Measurements from ENCODE around the gene TWSG1. TPM values are rescaled to one million over a fixed set of nuclear protein-coding genes. Genes with fewer than 3 reads are reported as not detected.
A peak's percentile ranks its signal among the peaks of the same experiment; 100 is the strongest.
"Not testable (repeated sequence)": the region's sequence is repeated elsewhere in the genome, so short reads cannot be mapped to it uniquely, and the experiment has no call there.

Gene TWSG1
- total RNA-seq, 1 donor from 2014 or later = 60.2 TPM

GRCh38 chr18:9428301-9428706 is 93.7 kb downstream of the TWSG1 start:
- TF ChIP-seq CTCF (IDR thresholded peaks at IDR 0.05; ENCODE audit: unreplicated experiment) = no peak
- Mint-ChIP-seq H3K36me3 (no peaks in the 10 kb centered on the region), H3K9me3 (peaks cover 4% of the 10 kb centered on the region), H3K4me3 (no peak overlapping the region), H3K4me1 (peaks cover 6% of the 10 kb centered on the region), H3K27me3 (ENCODE audit: low read depth) (no peaks in the 10 kb centered on the region), H3K27ac (no peak overlapping the region)
- DNase-seq (ENCODE audit: low spot score in 2 of 2, unreplicated experiment in 2 of 2) = no peak

- Mint-ChIP-seq H3K9me3 (peaks cover 4% of the 10 kb centered on the region), H3K4me3 (no peak overlapping the region), H3K27ac (no peak overlapping the region), H3K4me1 (peaks cover 13% of the 10 kb centered on the region), H3K36me3 (no peaks in the 10 kb centered on the region), H3K27me3 (ENCODE audit: low read depth) (no peaks in the 10 kb centered on the region)
- TF ChIP-seq CTCF (IDR thresholded peaks at IDR 0.05; ENCODE audit: unreplicated experiment) = no peak
- DNase-seq (ENCODE audit: low spot score in 2 of 2, unreplicated experiment in 2 of 2) = no peak
These were observed 94.5 kb downstream of the TWSG1 start for GRCh38 chr18:9428862-9429661.

- no peak for TF ChIP-seq CTCF (IDR thresholded peaks at IDR 0.05; ENCODE audit: unreplicated experiment)
- Mint-ChIP-seq H3K27me3 (ENCODE audit: low read depth) (no peaks in the 10 kb centered on the region), H3K27ac (no peak overlapping the region), H3K36me3 (no peaks in the 10 kb centered on the region), H3K9me3 (peaks cover 4% of the 10 kb centered on the region), H3K4me1 (peaks cover 17% of the 10 kb centered on the region), H3K4me3 (no peak overlapping the region)
- no peak for DNase-seq (ENCODE audit: low spot score in 2 of 2, unreplicated experiment in 2 of 2)
These were observed 95.1 kb downstream of the TWSG1 start for GRCh38 chr18:9429662-9429993.

- not testable (repeated sequence) for H3K9me3 Mint-ChIP-seq; H3K36me3 Mint-ChIP-seq; DNase-seq (ENCODE audit: low spot score in 2 of 2, unreplicated experiment in 2 of 2); H3K4me3 Mint-ChIP-seq; H3K27ac Mint-ChIP-seq; H3K27me3 Mint-ChIP-seq (ENCODE audit: low read depth)
- peaks cover 17% of the 10 kb centered on the region for H3K4me1 Mint-ChIP-seq
These were observed 95.7 kb downstream of the TWSG1 start for GRCh38 chr18:9430315-9430714.

GRCh38 chr18:9431296-9431695 is 96.7 kb downstream of the TWSG1 start:
- Mint-ChIP-seq H3K27me3 (ENCODE audit: low read depth) (no peaks in the 10 kb centered on the region), H3K4me1 (peaks cover 20% of the 10 kb centered on the region), H3K9me3 (peaks cover 4% of the 10 kb centered on the region), H3K4me3 (no peak overlapping the region), H3K27ac (no peak overlapping the region), H3K36me3 (no peaks in the 10 kb centered on the region)
- no peak for TF ChIP-seq CTCF (IDR thresholded peaks at IDR 0.05; ENCODE audit: unreplicated experiment)
- DNase-seq (ENCODE audit: low spot score in 2 of 2, unreplicated experiment in 2 of 2) = no peak

GRCh38 chr18:9433122-9433521 is 98.5 kb downstream of the TWSG1 start:
- not testable (repeated sequence) for DNase-seq (ENCODE audit: low spot score in 2 of 2, unreplicated experiment in 2 of 2)
- H3K27ac Mint-ChIP-seq = peak overlapping the region; percentile 86

More at GRCh38 chr18:9433122-9433521, 98.5 kb downstream of the TWSG1 start:
- not testable (repeated sequence) for H3K27me3 Mint-ChIP-seq (ENCODE audit: low read depth); H3K9me3 Mint-ChIP-seq; H3K4me3 Mint-ChIP-seq; H3K36me3 Mint-ChIP-seq
- H3K4me1 Mint-ChIP-seq = peaks cover 32% of the 10 kb centered on the region

Measured in mesothelial cell of epicardium (in vitro differentiated cells).